Choroid plexus epithelial cell (primary cell): Measurements from ENCODE around the gene SRSF10.

Source experiments
- DNase-seq: peaks from one replicate; pipeline ENCODE4 v3.0.0-alpha.2; 2010; ENCODE audit warnings: low read depth
- H3K4me3 ChIP-seq: 2 replicates; pipeline ENCODE4 v1.5.1; 2011; ENCODE audit warnings: low read depth, mild to moderate bottlenecking, control low read depth, low read length, moderate library complexity
- CTCF ChIP-seq: conservative IDR thresholded peaks from 2 replicates; pipeline ENCODE4 v1.5.1; 2011; ENCODE audit warnings: low read depth, mild to moderate bottlenecking, control low read depth, inconsistent platforms, low read length, moderate library complexity

SRSF10 gene

GRCh38 chr1:23953020-23953419 lies 27.1 kb downstream of the SRSF10 start:
- no peak for TF ChIP-seq CTCF

GRCh38 chr1:23947366-23947765 lies 32.8 kb downstream of the SRSF10 start:
- no peak for DNase-seq
- no peak overlapping the region for H3K4me3 ChIP-seq
- no peak for TF ChIP-seq CTCF

More at GRCh38 chr1:23953020-23953419, 27.1 kb downstream of the SRSF10 start:
- H3K4me3 ChIP-seq: no peak overlapping the region
- no peak for DNase-seq

- no peak for DNase-seq
- no peak overlapping the region for H3K4me3 ChIP-seq
- no peak for TF ChIP-seq CTCF
These were observed 43.5 kb downstream of the SRSF10 start for GRCh38 chr1:23936481-23937176.

GRCh38 chr1:23931491-23931880 lies 48.6 kb downstream of the SRSF10 start:
- no peak overlapping the region for H3K4me3 ChIP-seq
- no peak for TF ChIP-seq CTCF
- DNase-seq: no peak

- peak; percentile 81 for DNase-seq
- no peak overlapping the region for H3K4me3 ChIP-seq
- no peak for TF ChIP-seq CTCF
These were observed 49.2 kb downstream of the SRSF10 start for GRCh38 chr1:23930861-23931490.

GRCh38 chr1:23930270-23930669 lies 49.9 kb downstream of the SRSF10 start:
- TF ChIP-seq CTCF: no peak

GRCh38 chr1:23928789-23929188 lies 51.3 kb downstream of the SRSF10 start:
- no peak for DNase-seq
- H3K4me3 ChIP-seq: no peak overlapping the region
- TF ChIP-seq CTCF: no peak

More at GRCh38 chr1:23930270-23930669, 49.9 kb downstream of the SRSF10 start:
- DNase-seq: no peak
- no peak overlapping the region for H3K4me3 ChIP-seq
